CD4-positive, alpha-beta memory T cell (primary cell): ENCODE measurements around the gene YTHDF1. TPM values are rescaled to one million over a fixed set of nuclear protein-coding genes. Genes with fewer than 3 reads are reported as not detected.

Source experiments
- CTCF ChIA-PET: fragments of 350-600 bp; sonication (Branson Sonifier 250); formaldehyde crosslinking; loops from one replicate; lab custom pipeline; 2021; ENCODE audit warnings: inconsistent platforms; ENCODE audit not compliant: partially characterized antibody; lab: Charles Lee
- POLR2A ChIA-PET: fragments of 350-600 bp; sonication (Branson Sonifier 250); formaldehyde crosslinking; loops from one replicate; lab custom pipeline; 2021; ENCODE audit not compliant: partially characterized antibody; lab: Charles Lee
- DNase-seq, 5 donors: peaks; one replicate each; pipeline versions ENCODE4 v3.0.0 to v3.0.0-alpha.2; 2020 to 2022; ENCODE audit warnings: mixed read lengths in 1 of 5
- H3K27ac ChIP-seq: one replicate; pipeline ENCODE4 v1.7.0; 2013; ENCODE audit warnings: low read depth, low read length
- H3K27me3 ChIP-seq: 2 replicates; pipeline ENCODE4 v1.7.0; 2013; ENCODE audit warnings: mild to moderate bottlenecking, low read length, moderate library complexity; ENCODE audit not compliant: insufficient read depth
- H3K36me3 ChIP-seq: 2 replicates; pipeline ENCODE4 v1.7.0; 2013; ENCODE audit warnings: mild to moderate bottlenecking, low read length, moderate library complexity; ENCODE audit not compliant: insufficient read depth
- H3K4me1 ChIP-seq: 2 replicates; pipeline ENCODE4 v1.7.0; 2013; ENCODE audit warnings: mild to moderate bottlenecking, low read length, moderate library complexity; ENCODE audit not compliant: insufficient read depth
- H3K4me3 ChIP-seq, 2 donors: one replicate each; pipeline ENCODE4 v1.7.0; 2013; ENCODE audit warnings: low read length in 2 of 2, mild to moderate bottlenecking in 1 of 2
- H3K9me3 ChIP-seq, 2 donors: one replicate each; pipeline ENCODE4 v1.7.0; 2013; ENCODE audit warnings: low read length in 2 of 2, control low read depth in 1 of 2; ENCODE audit not compliant: control insufficient read depth in 1 of 2
- H3K27ac Mint-ChIP-seq, 7 donors: one replicate each; pipeline ENCODE4 v1.8.0; 2020 to 2021; ENCODE audit warnings: mixed read lengths in 7 of 7, mild to moderate bottlenecking in 6 of 7, inconsistent platforms in 3 of 7, moderate library complexity in 3 of 7
- H3K27me3 Mint-ChIP-seq, 2 donors: one replicate each; pipeline ENCODE4 v1.8.0; 2020 to 2021; ENCODE audit warnings: mixed read lengths in 2 of 2
- H3K36me3 Mint-ChIP-seq, 2 donors: one replicate each; pipeline ENCODE4 v1.8.0; 2020 to 2021; ENCODE audit warnings: mixed read lengths in 2 of 2, inconsistent platforms in 1 of 2, mild to moderate bottlenecking in 1 of 2
- H3K4me1 Mint-ChIP-seq, 4 donors: one replicate each; pipeline ENCODE4 v1.8.0; 2020 to 2021; ENCODE audit warnings: mixed read lengths in 4 of 4, mild to moderate bottlenecking in 1 of 4
- H3K4me3 Mint-ChIP-seq, 8 donors: one replicate each; pipeline ENCODE4 v1.8.0; 2020 to 2021; ENCODE audit warnings: mixed read lengths in 8 of 8, mild to moderate bottlenecking in 7 of 8, moderate library complexity in 6 of 8, inconsistent platforms in 3 of 8
- H3K9me3 Mint-ChIP-seq, 8 donors: one replicate each; pipeline ENCODE4 v1.8.0; 2020 to 2021; ENCODE audit warnings: mixed read lengths in 8 of 8, mild to moderate bottlenecking in 5 of 8, inconsistent platforms in 3 of 8, moderate library complexity in 1 of 8
- intact Hi-C: fragments of 100-400 bp; cut with micrococcal nuclease; formaldehyde crosslinking; loops from one replicate; pipeline ENCODE4 v1.15.1; 2023
- polyA plus RNA-seq, 2 donors: library from polyadenylated mRNA; unstranded; fragments of 300-500 nt; fragmentation: Illumina TruSeq; gene quantifications; one replicate each; pipeline ENCODE4 v1.2.3, GENCODE V29; 2021
- total RNA-seq, 2 experiments: library from RNA; stranded (reverse); gene quantifications; one replicate each; pipeline ENCODE4 v1.2.3, GENCODE V29; 2021

Gene YTHDF1
- total and polyA plus RNA-seq, 4 experiments from 2014 or later, result 21.1 to 48.1 (median 45.4) TPM

DNA sequence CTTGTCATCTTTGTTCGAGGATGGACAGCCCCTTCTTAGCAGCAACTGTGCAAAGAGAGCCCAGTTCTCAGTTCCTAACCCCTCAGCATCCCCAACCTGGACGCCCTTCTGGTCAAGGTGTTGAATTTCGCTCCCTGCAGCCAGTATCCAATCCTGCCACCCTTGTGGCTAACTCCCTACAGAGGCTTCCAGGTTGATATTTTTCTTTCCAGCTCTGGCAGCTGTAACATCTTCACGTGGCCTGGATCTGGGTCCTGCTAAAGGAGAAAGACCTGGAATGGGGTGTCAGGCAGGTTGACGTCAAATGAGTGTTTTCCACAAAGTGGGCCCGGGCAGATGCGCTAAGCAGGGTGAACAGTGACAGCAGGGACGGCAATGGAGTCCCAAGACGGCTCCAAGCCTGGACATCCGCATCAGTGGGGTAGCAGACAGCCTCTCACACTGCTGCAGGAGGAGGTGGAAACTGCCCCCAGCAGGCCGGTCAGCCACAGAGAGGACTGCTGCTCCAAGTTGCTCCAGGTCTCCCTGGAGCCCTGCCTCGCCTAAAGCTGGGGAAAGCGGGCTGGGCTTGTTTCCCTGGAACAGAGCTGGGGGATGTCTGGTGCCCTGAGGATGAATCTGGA, 1.0 kb upstream of the YTHDF1 start:
- Histone ChIP-seq H3K9me3 (no peaks in the 10 kb centered on the region), H3K4me3 (peak overlapping the region in 1 of 2 donors; percentile 80), H3K27ac (peak overlapping the region; percentile 71), H3K4me1 (peaks cover 41% of the 10 kb centered on the region), H3K36me3 (peaks cover 17% of the 10 kb centered on the region), H3K27me3 (no peaks in the 10 kb centered on the region)
- ChIA-PET POLR2A (interaction anchor here (0.7 to 2.5 kb wide), 4 partner anchors 55 to 356 kb away, joined by 3 to 11 read pairs (median 4); partner anchors contain the start of genes ARFGAP1 and PPDPF), CTCF (no interaction called here)
- Mint-ChIP-seq H3K27ac (peak overlapping the region; percentile 80 to 96 (median 92)), H3K4me1 (peaks cover 28 to 43% (median 37%) of the 10 kb centered on the region in 4 donors), H3K36me3 (peaks cover 24 to 29% of the 10 kb centered on the region in 2 donors), H3K9me3 (no peaks in the 10 kb centered on the region), H3K27me3 (peaks cover 0 to 6% of the 10 kb centered on the region in 2 donors), H3K4me3 (peak overlapping the region; percentile 86 to 91 (median 90))
- intact Hi-C loops, result loop anchor here (1.0 to 2.0 kb wide), 2 partner anchors 55 to 114 kb away; partner anchors contain the start of gene ARFGAP1
- peak in 1 of 5 donors; percentile 13 for DNase-seq

DNA sequence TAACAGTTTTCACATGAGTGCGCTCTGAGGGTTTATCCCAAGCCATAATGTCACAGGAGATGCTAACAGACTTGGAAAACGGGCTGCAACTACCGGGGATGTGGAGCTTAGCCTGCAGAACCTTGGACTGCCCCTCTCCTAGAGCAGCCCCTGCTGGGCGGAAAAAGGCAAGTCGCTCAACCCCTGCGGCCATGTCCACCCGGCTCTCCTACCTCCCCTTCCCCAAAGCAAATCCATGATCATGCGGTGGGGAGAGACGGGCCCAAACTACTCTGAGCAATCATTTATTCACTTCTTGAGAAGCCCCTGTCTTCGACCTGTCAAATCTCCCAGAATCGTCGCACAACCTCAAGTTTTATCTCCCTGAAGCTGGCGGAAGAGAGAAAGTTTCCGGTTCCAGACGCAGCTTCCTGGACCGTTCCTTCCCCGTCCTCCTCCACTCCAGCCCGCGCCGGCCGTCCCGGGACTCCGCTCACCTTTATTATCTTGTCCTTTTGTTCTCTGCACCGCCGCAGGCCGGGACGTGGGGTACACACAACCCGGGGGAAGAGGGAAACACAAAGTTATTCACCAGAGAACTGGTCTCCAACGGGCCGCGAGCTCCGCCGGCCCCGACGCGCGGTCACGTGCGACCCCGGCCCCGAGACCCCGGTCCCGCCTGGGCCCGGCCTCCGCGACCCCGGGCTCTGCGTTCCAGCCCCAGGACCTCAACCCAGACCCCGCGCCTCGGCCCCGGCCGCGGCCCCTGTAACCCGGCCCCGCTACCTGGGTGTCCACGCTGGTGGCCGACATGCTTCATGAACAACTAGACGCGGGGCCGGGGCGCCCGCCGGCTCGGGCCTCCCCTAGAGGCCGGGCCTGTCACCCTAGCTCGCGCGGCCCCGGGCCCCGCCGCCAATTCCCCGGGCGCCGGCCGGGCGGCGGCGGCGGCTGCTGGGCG, 560 bp downstream of the YTHDF1 start:
- CTCF ChIA-PET, result interaction anchor here (8.3 kb wide), 1 partner anchor 9 kb away, joined by 64 read pairs; no protein-coding TSS in a partner anchor
- H3K36me3 ChIP-seq, result peaks cover 31% of the 10 kb centered on the region
- POLR2A ChIA-PET, result interaction anchor here (0.9 to 2.5 kb wide), 3 partner anchors 57 to 354 kb away, joined by 3 to 11 read pairs (median 3); partner anchors contain the start of gene ARFGAP1
- H3K27me3 Mint-ChIP-seq, result peaks cover 0 to 1% of the 10 kb centered on the region in 2 donors
- H3K4me1 Mint-ChIP-seq, result peaks cover 35 to 59% (median 47%) of the 10 kb centered on the region in 4 donors
- peak overlapping the region; percentile 66 to 76 for H3K4me3 ChIP-seq
- peak overlapping the region; percentile 85 to 97 (median 90) for H3K4me3 Mint-ChIP-seq
- H3K36me3 Mint-ChIP-seq, result peaks cover 29 to 39% of the 10 kb centered on the region in 2 donors
- peak overlapping the region; percentile 74 for H3K27ac ChIP-seq
- peak overlapping the region; percentile 75 to 95 (median 93) for H3K27ac Mint-ChIP-seq
- no peaks in the 10 kb centered on the region for H3K9me3 ChIP-seq
- H3K9me3 Mint-ChIP-seq, result no peaks in the 10 kb centered on the region
- peak in 2 of 5 donors; percentile 12 to 13 for DNase-seq
- intact Hi-C loops, result loop anchor here (1.0 to 2.0 kb wide), 2 partner anchors 57 to 113 kb away; partner anchors contain the start of gene ARFGAP1
- H3K27me3 ChIP-seq, result no peaks in the 10 kb centered on the region
- H3K4me1 ChIP-seq, result peaks cover 55% of the 10 kb centered on the region

DNA sequence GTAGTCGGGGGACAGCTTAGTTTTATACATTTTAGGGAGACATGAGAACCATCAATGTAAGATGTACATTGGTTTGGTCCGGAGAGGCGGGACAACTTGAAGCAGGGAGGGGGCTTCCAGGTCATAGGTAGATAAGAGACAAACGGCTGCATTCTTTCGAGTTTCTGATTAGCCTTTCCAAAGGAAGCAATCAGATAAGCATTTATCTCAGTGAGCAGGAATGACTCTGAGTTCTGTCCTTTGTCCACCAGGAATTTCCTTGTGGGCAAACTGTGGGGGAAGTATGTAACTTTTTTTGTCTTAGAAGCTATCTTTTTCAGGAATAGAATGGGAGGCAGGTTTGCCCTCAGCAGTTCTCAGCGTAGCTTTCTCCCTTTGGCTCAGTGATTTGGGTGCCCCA, 1.4 kb downstream of the YTHDF1 start:
- H3K36me3 ChIP-seq, result peaks cover 38% of the 10 kb centered on the region
- H3K4me1 ChIP-seq, result peaks cover 64% of the 10 kb centered on the region
- CTCF ChIA-PET, result interaction anchor here (8.3 kb wide), 1 partner anchor 10 kb away, joined by 64 read pairs; no protein-coding TSS in a partner anchor
- peak overlapping the region; percentile 85 to 97 (median 90) for H3K4me3 Mint-ChIP-seq
- peaks cover 35 to 67% (median 51%) of the 10 kb centered on the region in 4 donors for H3K4me1 Mint-ChIP-seq
- H3K27me3 Mint-ChIP-seq, result no peaks in the 10 kb centered on the region
- peak overlapping the region in 1 of 2 donors; percentile 76 for H3K4me3 ChIP-seq
- H3K27ac Mint-ChIP-seq, result peak overlapping the region; percentile 39 to 95 (median 91)
- H3K9me3 Mint-ChIP-seq, result no peaks in the 10 kb centered on the region
- no peaks in the 10 kb centered on the region for H3K9me3 ChIP-seq
- H3K27me3 ChIP-seq, result no peaks in the 10 kb centered on the region
- H3K27ac ChIP-seq, result peak overlapping the region; percentile 74
- DNase-seq, result no peak
- H3K36me3 Mint-ChIP-seq, result peaks cover 29 to 46% of the 10 kb centered on the region in 2 donors
- POLR2A ChIA-PET, result interaction anchor here (2.5 kb wide), 1 partner anchor 58 kb away, joined by 11 read pairs; the partner anchor contains the start of gene ARFGAP1
- intact Hi-C loops, result no loop called here

DNA sequence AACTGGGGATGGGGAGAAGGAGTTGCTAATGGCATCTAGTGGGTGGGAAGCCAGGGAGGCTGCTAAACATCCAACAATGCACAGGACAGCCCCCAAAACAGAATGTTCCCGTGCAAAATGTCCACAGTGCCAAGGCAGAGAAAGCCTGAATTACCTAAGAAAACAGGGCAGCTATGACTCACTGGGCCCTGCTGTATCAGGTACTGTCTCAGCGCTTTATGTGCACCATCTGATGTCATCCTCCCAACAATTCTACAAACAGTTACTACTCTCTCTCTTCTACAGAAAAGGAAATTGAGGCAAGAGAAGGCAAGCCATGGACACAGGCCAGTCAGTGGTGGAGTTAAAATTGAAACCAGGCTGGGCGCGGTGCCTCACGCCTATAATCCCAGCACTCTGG, 3.1 kb downstream of the YTHDF1 start:
- Mint-ChIP-seq H3K27me3 (no peaks in the 10 kb centered on the region), H3K4me3 (peak overlapping the region in 4 of 8 donors; percentile 1 to 65 (median 32)), H3K27ac (peak overlapping the region in 2 of 7 donors; percentile 26 to 62), H3K9me3 (no peaks in the 10 kb centered on the region), H3K36me3 (peaks cover 29 to 59% of the 10 kb centered on the region in 2 donors), H3K4me1 (peaks cover 39 to 78% (median 54%) of the 10 kb centered on the region in 4 donors)
- H3K9me3 ChIP-seq, result no peaks in the 10 kb centered on the region
- H3K27ac ChIP-seq, result no peak overlapping the region
- POLR2A ChIA-PET, result no interaction called here
- H3K36me3 ChIP-seq, result peaks cover 52% of the 10 kb centered on the region
- intact Hi-C loops, result no loop called here
- no peak overlapping the region for H3K4me3 ChIP-seq
- no peaks in the 10 kb centered on the region for H3K27me3 ChIP-seq
- H3K4me1 ChIP-seq, result peaks cover 66% of the 10 kb centered on the region
- CTCF ChIA-PET, result interaction anchor here (8.3 kb wide), 1 partner anchor 12 kb away, joined by 64 read pairs; no protein-coding TSS in a partner anchor
- DNase-seq, result no peak

DNA sequence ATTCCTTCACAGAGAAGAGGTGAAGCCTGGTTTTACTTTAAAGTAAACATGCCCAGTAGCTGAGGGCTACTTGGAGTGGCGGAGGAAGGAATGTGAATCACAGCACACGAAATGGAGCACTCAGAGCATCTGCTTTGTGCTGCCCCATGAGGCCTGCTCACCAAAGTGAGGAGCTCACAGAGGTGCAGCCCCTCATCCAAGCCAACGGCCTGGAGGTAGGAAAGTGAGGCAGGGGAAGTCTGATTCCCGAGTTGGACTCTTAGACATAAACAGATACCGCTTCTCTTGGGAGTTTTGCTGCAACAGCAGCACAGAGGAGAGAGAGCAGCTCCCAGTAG, 3.6 kb downstream of the YTHDF1 start:
- H3K36me3 Mint-ChIP-seq, result peaks cover 29 to 64% of the 10 kb centered on the region in 2 donors
- ChIA-PET POLR2A (no interaction called here), CTCF (interaction anchor here (8.3 kb wide), 1 partner anchor 12 kb away, joined by 64 read pairs; no protein-coding TSS in a partner anchor)
- peak overlapping the region in 4 of 8 donors; percentile 1 to 53 (median 51) for H3K4me3 Mint-ChIP-seq
- Histone ChIP-seq H3K36me3 (peaks cover 56% of the 10 kb centered on the region), H3K27me3 (no peaks in the 10 kb centered on the region), H3K4me1 (peaks cover 66% of the 10 kb centered on the region), H3K9me3 (no peaks in the 10 kb centered on the region), H3K4me3 (no peak overlapping the region), H3K27ac (no peak overlapping the region)
- no peak for DNase-seq
- H3K27me3 Mint-ChIP-seq, result no peaks in the 10 kb centered on the region
- peaks cover 39 to 80% (median 54%) of the 10 kb centered on the region in 4 donors for H3K4me1 Mint-ChIP-seq
- peak overlapping the region in 3 of 7 donors; percentile 56 to 70 (median 62) for H3K27ac Mint-ChIP-seq
- H3K9me3 Mint-ChIP-seq, result no peaks in the 10 kb centered on the region
- intact Hi-C loops, result no loop called here

DNA sequence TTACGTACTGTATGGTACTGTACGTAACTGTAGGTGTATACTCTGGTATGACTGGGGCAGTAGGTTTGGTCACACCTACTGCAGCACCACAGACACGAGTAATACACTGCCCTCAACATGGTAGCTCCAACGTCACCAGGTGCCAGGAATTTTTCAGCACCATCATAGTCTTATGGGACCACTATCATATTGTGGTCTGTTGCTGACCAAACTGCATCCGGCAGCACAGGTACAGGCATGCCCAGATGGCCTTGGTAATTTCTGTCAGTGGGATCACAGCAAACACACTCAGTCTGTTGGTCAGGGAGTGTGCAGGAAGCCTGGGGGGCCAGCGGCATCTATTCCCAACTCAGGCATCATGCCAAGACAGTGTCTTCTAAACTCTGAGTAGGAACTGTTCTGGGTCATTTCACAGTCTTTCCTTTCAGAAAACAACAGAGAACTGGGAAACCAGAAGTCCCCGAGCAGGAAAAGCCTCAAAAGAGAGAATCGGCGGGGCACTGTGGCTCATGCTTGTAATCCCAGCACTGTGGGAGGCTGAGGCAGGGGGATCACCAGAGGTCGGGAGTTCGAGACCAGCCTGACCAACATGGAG, 5.8 kb downstream of the YTHDF1 start:
- Mint-ChIP-seq H3K36me3 (peaks cover 38 to 83% of the 10 kb centered on the region in 2 donors), H3K9me3 (no peaks in the 10 kb centered on the region), H3K27me3 (no peaks in the 10 kb centered on the region), H3K27ac (peak overlapping the region in 2 of 7 donors; percentile 4 to 61), H3K4me1 (peaks cover 36 to 86% (median 52%) of the 10 kb centered on the region in 4 donors), H3K4me3 (peak overlapping the region in 1 of 8 donors; percentile 7)
- no peak for DNase-seq
- no peaks in the 10 kb centered on the region for H3K9me3 ChIP-seq
- peaks cover 57% of the 10 kb centered on the region for H3K4me1 ChIP-seq
- no peak overlapping the region for H3K27ac ChIP-seq
- peaks cover 71% of the 10 kb centered on the region for H3K36me3 ChIP-seq
- ChIA-PET CTCF (interaction anchor here (8.3 kb wide), 1 partner anchor 14 kb away, joined by 64 read pairs; no protein-coding TSS in a partner anchor), POLR2A (no interaction called here)
- H3K4me3 ChIP-seq, result no peak overlapping the region
- no peaks in the 10 kb centered on the region for H3K27me3 ChIP-seq
- intact Hi-C loops, result no loop called here
